SK-N-MC (cell line): ENCODE measurements around the gene PTBP1.
"Not testable (repeated sequence)": the region's sequence is repeated elsewhere in the genome, so short reads cannot be mapped to it uniquely, and the experiment has no call there.

Source experiments
- EZH2 ChIP-seq: fragments of 200-600 bp; sonication (generic); IDR thresholded peaks from one replicate; pipeline ENCODE4 v1.6.1; 2017; ENCODE audit warnings: antibody characterized with exemption
- FOXP2 ChIP-seq: optimal IDR thresholded peaks from 2 replicates; pipeline ENCODE3; 2011; ENCODE audit warnings: mild to moderate bottlenecking, moderate library complexity; ENCODE audit not compliant: insufficient read depth; ENCODE audit errors: extremely low read length, control extremely low read depth
- POLR2AphosphoS5 ChIP-seq: IDR thresholded peaks from 2 replicates; pipeline ENCODE4 v1.6.1; 2012; ENCODE audit warnings: mild to moderate bottlenecking, low read depth, low read length, borderline replicate concordance

GRCh38 chr19:849195-849594, 51.9 kb downstream of the PTBP1 start:
- not testable (repeated sequence) for TF ChIP-seq POLR2AphosphoS5, EZH2, FOXP2
